SU-DHL-6 (cell line): ENCODE measurements around the gene UPF2.
A peak's percentile ranks its signal among the peaks of the same experiment; 100 is the strongest.

Experiments
- H2AFZ ChIP-seq: fragments of 200-600 bp; sonication (generic); 2 replicates; pipeline ENCODE4 v1.6.1; 2014; ENCODE audit warnings: low read depth, mild to moderate bottlenecking, moderate library complexity, mixed read lengths, antibody characterized with exemption, low read length; ENCODE audit not compliant: severe bottlenecking
- H3F3A ChIP-seq: fragments of 200-600 bp; shearing (Covaris generic); 2 replicates; pipeline ENCODE4 v1.6.0; 2016; ENCODE audit warnings: antibody characterized with exemption, mild to moderate bottlenecking; ENCODE audit not compliant: insufficient read depth
- H3K27ac ChIP-seq: fragments of 200-600 bp; sonication (generic); 2 replicates; pipeline ENCODE4 v1.5.1; 2016; ENCODE audit warnings: low read depth, mild to moderate bottlenecking, low read length, moderate library complexity, mixed read lengths
- H3K27me3 ChIP-seq: fragments of 200-600 bp; sonication (generic), shearing (Covaris generic); 2 replicates; pipeline ENCODE4 v1.6.0; 2014; ENCODE audit warnings: mild to moderate bottlenecking, low read length
- H3K36me3 ChIP-seq: fragments of 200-600 bp; sonication (generic); 2 replicates; pipeline ENCODE4 v1.6.1; 2014; ENCODE audit warnings: mild to moderate bottlenecking, low read length, mixed read lengths
- H3K4me2 ChIP-seq: fragments of 300-600, 200-600 bp; shearing (Covaris generic), sonication (generic); 2 replicates; pipeline ENCODE4 v1.6.0; 2014; ENCODE audit warnings: low read length, low read depth, mild to moderate bottlenecking; ENCODE audit not compliant: poor library complexity, severe bottlenecking
- H3K4me3 ChIP-seq: fragments of 200-600 bp; sonication (generic); 2 replicates; pipeline ENCODE4 v1.5.1; 2014; ENCODE audit warnings: antibody characterized with exemption, low read length, mild to moderate bottlenecking, mixed read lengths; ENCODE audit not compliant: insufficient read depth, poor library complexity, severe bottlenecking
- H3K79me2 ChIP-seq: fragments of 200-600 bp; sonication (generic); 2 replicates; pipeline ENCODE4 v1.6.1; 2014; ENCODE audit warnings: mild to moderate bottlenecking, low read length, moderate library complexity; ENCODE audit not compliant: insufficient read depth
- H3K9ac ChIP-seq: fragments of 200-600 bp; sonication (generic); 2 replicates; pipeline ENCODE4 v1.7.0; 2014; ENCODE audit warnings: mild to moderate bottlenecking, low read length
- H3K9me2 ChIP-seq: fragments of 200-600 bp; sonication (generic); replicated peaks from 2 replicates; pipeline ENCODE4 v1.6.1; 2014; ENCODE audit warnings: low read length; ENCODE audit not compliant: insufficient read depth
- H3K9me3 ChIP-seq: fragments of 200-600 bp; sonication (generic); 2 replicates; pipeline ENCODE4 v1.6.1; 2014; ENCODE audit warnings: low read length, mixed read lengths; ENCODE audit not compliant: insufficient read depth
- H4K20me1 ChIP-seq: fragments of 200-600 bp; sonication (generic); 2 replicates; pipeline ENCODE4 v1.6.1; 2014; ENCODE audit warnings: low read depth, mild to moderate bottlenecking, antibody characterized with exemption, low read length, moderate library complexity, mixed read lengths
- CTCF ChIP-seq: fragments of 200-600 bp; sonication (generic); IDR thresholded peaks from one replicate; pipeline ENCODE4 v1.5.1; 2017; ENCODE audit warnings: antibody characterized with exemption, mild to moderate bottlenecking, low read length, moderate library complexity; ENCODE audit not compliant: insufficient read depth, poor library complexity, severe bottlenecking
- EZH2phosphoT487 ChIP-seq: fragments of 200-600 bp; sonication (generic), shearing (Covaris generic); conservative IDR thresholded peaks from 2 replicates; pipeline ENCODE4 v1.6.1; 2018; ENCODE audit warnings: mild to moderate bottlenecking, antibody characterized with exemption, low read length, moderate library complexity, mixed read lengths

UPF2 gene

GRCh38 chr10:12050528-12050927 is 7.9 kb upstream of the UPF2 start:
- no peak overlapping the region for H3K4me2 ChIP-seq
- no peaks in the 10 kb centered on the region for H3K27me3 ChIP-seq
- H3K9me2 ChIP-seq, result no peaks in the 10 kb centered on the region
- no peaks in the 10 kb centered on the region for H3K9me3 ChIP-seq
- no peaks in the 10 kb centered on the region for H3K36me3 ChIP-seq
- H3K4me3 ChIP-seq, result no peak overlapping the region
- no peak overlapping the region for H3K9ac ChIP-seq
- H3F3A ChIP-seq, result peaks cover 1% of the 10 kb centered on the region; the same call in 1 of the 2 replicates
- no peaks in the 10 kb centered on the region for H3K79me2 ChIP-seq
- no peaks in the 10 kb centered on the region for H4K20me1 ChIP-seq
- no peak overlapping the region for H3K27ac ChIP-seq
- peak overlapping the region; percentile 93 for H2AFZ ChIP-seq
- TF ChIP-seq EZH2phosphoT487 (no peak), CTCF (no peak)

- Histone ChIP-seq H2AFZ (no peak overlapping the region), H3K27me3 (no peaks in the 10 kb centered on the region), H3K4me3 (no peak overlapping the region), H3K9me2 (no peaks in the 10 kb centered on the region), H3K79me2 (no peaks in the 10 kb centered on the region), H3K4me2 (no peak overlapping the region), H3K27ac (no peak overlapping the region), H4K20me1 (no peaks in the 10 kb centered on the region), H3K9me3 (no peaks in the 10 kb centered on the region), H3K9ac (no peak overlapping the region), H3K36me3 (no peaks in the 10 kb centered on the region), H3F3A (peaks cover 19% of the 10 kb centered on the region)
- TF ChIP-seq EZH2phosphoT487 (no peak), CTCF (no peak)
Measured at GRCh38 chr10:12048547-12048946, 5.9 kb upstream of the UPF2 start.

DNA sequence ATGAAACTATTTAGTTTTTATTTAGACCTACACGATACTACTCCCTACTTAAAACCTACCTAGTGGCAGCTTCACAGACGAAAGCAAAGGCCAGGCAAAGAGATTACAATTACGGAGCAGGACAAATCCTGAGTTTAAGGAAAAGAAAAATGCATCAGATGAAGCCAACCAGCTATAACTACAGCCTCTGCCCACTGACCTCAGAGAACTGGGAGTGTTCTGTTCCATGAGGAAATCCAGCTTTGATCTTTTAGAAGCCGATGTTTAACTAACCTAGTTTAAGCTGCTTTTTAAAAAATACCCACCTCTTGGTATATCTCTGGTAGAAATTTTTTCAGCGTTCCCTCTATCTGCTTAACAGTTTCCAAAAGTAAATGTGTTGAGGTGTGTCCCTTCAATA is 3.0 kb upstream of the UPF2 start:
- H3K36me3 ChIP-seq, result no peaks in the 10 kb centered on the region
- H3K4me2 ChIP-seq, result no peak overlapping the region
- TF ChIP-seq CTCF, result no peak
- no peak for TF ChIP-seq EZH2phosphoT487
- no peaks in the 10 kb centered on the region for H3K27me3 ChIP-seq
- no peak overlapping the region for H3K4me3 ChIP-seq
- H3K9me2 ChIP-seq, result no peaks in the 10 kb centered on the region
- no peak overlapping the region for H3K27ac ChIP-seq
- no peak overlapping the region for H3K9ac ChIP-seq
- H3F3A ChIP-seq, result peaks cover 22% of the 10 kb centered on the region
- H3K79me2 ChIP-seq, result peaks cover 20% of the 10 kb centered on the region
- H2AFZ ChIP-seq, result no peak overlapping the region
- H3K9me3 ChIP-seq, result no peaks in the 10 kb centered on the region
- H4K20me1 ChIP-seq, result no peaks in the 10 kb centered on the region

DNA sequence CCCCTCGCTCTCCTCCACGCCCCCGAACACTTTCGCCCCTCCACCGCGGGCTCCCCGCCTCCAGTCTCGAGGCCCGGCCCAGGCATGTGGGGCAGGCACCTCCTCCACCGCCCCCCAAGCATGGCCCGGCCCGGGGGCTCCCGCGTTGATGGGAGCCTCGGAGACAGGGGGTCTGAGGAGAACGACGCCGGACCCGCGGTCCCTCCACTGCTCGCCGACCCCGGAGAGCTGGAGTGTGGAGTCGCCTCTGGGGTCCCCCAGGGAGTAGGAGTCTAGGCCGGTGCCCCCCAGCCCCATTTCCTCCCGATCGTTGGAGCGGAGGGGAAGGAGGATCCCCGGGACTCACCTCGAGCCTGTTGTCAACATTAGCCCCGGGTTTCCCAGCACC is 206 bp downstream of the UPF2 start:
- peak overlapping the region; percentile 88 for H3K4me3 ChIP-seq
- peak overlapping the region; percentile 78 for H3K4me2 ChIP-seq
- H3F3A ChIP-seq, result peaks cover 22% of the 10 kb centered on the region
- no peaks in the 10 kb centered on the region for H3K36me3 ChIP-seq
- no peak for TF ChIP-seq EZH2phosphoT487
- no peak for TF ChIP-seq CTCF
- H3K79me2 ChIP-seq, result peaks cover 52% of the 10 kb centered on the region
- H3K27ac ChIP-seq, result peak overlapping the region; percentile 87
- H3K9ac ChIP-seq, result peak overlapping the region; percentile 99
- H3K27me3 ChIP-seq, result no peaks in the 10 kb centered on the region
- peak overlapping the region; percentile 25 for H2AFZ ChIP-seq
- no peaks in the 10 kb centered on the region for H4K20me1 ChIP-seq
- H3K9me2 ChIP-seq, result no peaks in the 10 kb centered on the region
- no peaks in the 10 kb centered on the region for H3K9me3 ChIP-seq
